SK-N-SH (cell line): ENCODE results near the gene ARL3. TPM values are rescaled to one million over a fixed set of nuclear protein-coding genes. Genes with fewer than 3 reads are reported as not detected.

ENCODE experiments used
- CTCF ChIA-PET: fragments of 300-600, 350-600 bp; formaldehyde crosslinking; extraction: SDS; loops from one replicate; lab custom pipeline; 2021; lab: Yijun Ruan, JAX
- POLR2A ChIA-PET: fragments of 350-600 bp; sonication (Branson Sonifier 250); formaldehyde crosslinking; extraction: SDS; loops from one replicate; lab custom pipeline; 2020; ENCODE audit warnings: antibody characterized with exemption, inconsistent platforms; lab: Yijun Ruan, JAX
- DNase-seq: peaks from one replicate; pipeline ENCODE4 v3.0.0; 2012
- H2AFZ ChIP-seq: fragments of 200-600 bp; sonication (generic); 2 replicates; pipeline ENCODE4 v1.8.1; 2016; ENCODE audit warnings: antibody characterized with exemption, mild to moderate bottlenecking, low read depth
- H3F3A ChIP-seq: fragments of 200-600 bp; sonication (generic); replicated peaks from 2 replicates; pipeline ENCODE3; 2016; ENCODE audit warnings: antibody characterized with exemption, mild to moderate bottlenecking; ENCODE audit not compliant: insufficient read depth
- H3K27ac ChIP-seq, 2 experiments: fragments of 200-500 bp in 1 of 2; fragments of 200-600 bp in 1 of 2; sonication (Bioruptor generic) in 1 of 2; sonication (generic), shearing (Covaris generic) in 1 of 2; 2 replicates each; pipeline versions ENCODE4 v1.5.1 to v1.6.1; 2014 to 2016; ENCODE audit warnings: low read depth in 2 of 2, inconsistent platforms in 1 of 2, low read length in 1 of 2, mild to moderate bottlenecking in 1 of 2, mixed read lengths in 1 of 2
- H3K27me3 ChIP-seq: fragments of 200-600 bp; sonication (generic), shearing (Covaris generic); 2 replicates; pipeline ENCODE4 v1.6.1; 2016; ENCODE audit warnings: mixed run types; ENCODE audit not compliant: insufficient read depth
- H3K36me3 ChIP-seq, 2 experiments: fragments of 200-500 bp in 1 of 2; fragments of 200-600 bp in 1 of 2; sonication (Bioruptor generic) in 1 of 2; sonication (generic) in 1 of 2; replicated peaks in 1 of 2; 2 replicates each; pipeline versions ENCODE3 to v1.5.1; 2014 to 2016; ENCODE audit warnings: low read length in 1 of 2, mild to moderate bottlenecking in 1 of 2; ENCODE audit not compliant: insufficient read depth in 2 of 2, control insufficient read depth in 1 of 2
- H3K4me1 ChIP-seq, 2 experiments: fragments of 200-500 bp in 1 of 2; fragments of 200-600 bp in 1 of 2; sonication (Bioruptor generic) in 1 of 2; sonication (generic), shearing (Covaris generic) in 1 of 2; 2 replicates each; pipeline versions ENCODE4 v1.5.1 to v1.6.1; 2014 to 2016; ENCODE audit warnings: low read depth in 1 of 2, low read length in 1 of 2, mixed run types in 1 of 2; ENCODE audit not compliant: insufficient read depth in 2 of 2, control insufficient read depth in 1 of 2
- H3K4me2 ChIP-seq: fragments of 200-600 bp; sonication (generic), shearing (Covaris generic); 2 replicates; pipeline ENCODE4 v1.6.1; 2017; ENCODE audit warnings: mixed run types
- H3K4me3 ChIP-seq, 2 experiments: fragments of 200-500 bp in 1 of 2; fragments of 200-600 bp in 1 of 2; sonication (Bioruptor generic) in 1 of 2; sonication (generic), shearing (Covaris generic) in 1 of 2; 2 replicates each; pipeline versions ENCODE4 v1.5.1 to v1.8.1; 2014 to 2016; ENCODE audit warnings: low read depth in 2 of 2, inconsistent platforms in 1 of 2, low read length in 1 of 2, mild to moderate bottlenecking in 1 of 2, mixed read lengths in 1 of 2, moderate library complexity in 1 of 2
- H3K79me2 ChIP-seq: fragments of 200-600 bp; sonication (generic); 2 replicates; pipeline ENCODE4 v1.8.1; 2017; ENCODE audit warnings: mild to moderate bottlenecking; ENCODE audit not compliant: insufficient read depth
- H3K9ac ChIP-seq: fragments of 200-600 bp; sonication (generic); 2 replicates; pipeline ENCODE4 v1.6.1; 2017; ENCODE audit warnings: mixed run types
- H3K9me2 ChIP-seq: fragments of 200-600 bp; sonication (generic); 2 replicates; pipeline ENCODE4 v1.6.1; 2017; ENCODE audit warnings: mixed run types
- H3K9me3 ChIP-seq: fragments of 200-600 bp; sonication (generic); 2 replicates; pipeline ENCODE4 v1.6.1; 2017; ENCODE audit warnings: mixed run types, mild to moderate bottlenecking, moderate library complexity
- H4K20me1 ChIP-seq: fragments of 200-600 bp; sonication (generic); 2 replicates; pipeline ENCODE4 v1.6.1; 2017; ENCODE audit warnings: mild to moderate bottlenecking, mixed run types; ENCODE audit not compliant: insufficient read depth
- EZH2phosphoT487 ChIP-seq: fragments of 200-600 bp; sonication (generic); IDR thresholded peaks from 2 replicates; pipeline ENCODE4 v1.6.1; 2017; ENCODE audit warnings: low read depth, mixed run types, mild to moderate bottlenecking, antibody characterized with exemption, moderate library complexity, borderline replicate concordance
- FOXJ3 ChIP-seq: sonication (generic); formaldehyde crosslinking; IDR thresholded peaks from 2 replicates; pipeline ENCODE4 v1.5.1; 2020; ENCODE audit warnings: mild to moderate bottlenecking, missing genetic modification reagents
- GABPA ChIP-seq: IDR thresholded peaks from 2 replicates; pipeline ENCODE4 v1.4.0; 2012; ENCODE audit warnings: low read depth, mild to moderate bottlenecking
- GATA2 ChIP-seq: sonication (generic); formaldehyde crosslinking; IDR thresholded peaks from 2 replicates; pipeline ENCODE4 v1.5.0; 2020; ENCODE audit warnings: mild to moderate bottlenecking, missing genetic modification reagents
- JUND ChIP-seq: IDR thresholded peaks from 2 replicates; pipeline ENCODE4 v1.4.0; 2012
- MAX ChIP-seq: IDR thresholded peaks from 2 replicates; pipeline ENCODE4 v1.4.0; 2012; ENCODE audit warnings: low read depth
- MEF2A ChIP-seq: IDR thresholded peaks from 2 replicates; pipeline ENCODE4 v1.4.0; 2012; ENCODE audit warnings: low read depth, borderline replicate concordance
- MXI1 ChIP-seq: IDR thresholded peaks from 2 replicates; pipeline ENCODE4 v1.6.1; 2012; ENCODE audit warnings: mild to moderate bottlenecking, low read depth, low read length, improper control_type of control experiment
- PBX3 ChIP-seq: IDR thresholded peaks from 2 replicates; pipeline ENCODE4; 2012
- POLR2AphosphoS5 ChIP-seq: IDR thresholded peaks from 2 replicates; pipeline ENCODE4 v1.6.1; 2012; ENCODE audit warnings: low read depth, low read length
- RAD21 ChIP-seq: IDR thresholded peaks from 2 replicates; pipeline ENCODE4 v1.6.1; 2012; ENCODE audit warnings: mild to moderate bottlenecking, low read length
- RCOR1 ChIP-seq: fragments of 150-350 bp; IDR thresholded peaks from 2 replicates; pipeline ENCODE4 v1.6.1; 2017; ENCODE audit warnings: antibody characterized with exemption, low read length
- SIN3A ChIP-seq: IDR thresholded peaks from 2 replicates; pipeline ENCODE4 v1.6.1; 2012; ENCODE audit warnings: low read depth, mild to moderate bottlenecking, low read length, moderate library complexity, borderline replicate concordance
- TAF1 ChIP-seq: IDR thresholded peaks from 2 replicates; pipeline ENCODE4 v1.6.1; 2012; ENCODE audit warnings: low read depth, mild to moderate bottlenecking, low read length, moderate library complexity, borderline replicate concordance
- TEAD4 ChIP-seq: IDR thresholded peaks from 2 replicates; pipeline ENCODE4 v1.4.0; 2012; ENCODE audit warnings: mild to moderate bottlenecking, borderline replicate concordance; ENCODE audit not compliant: insufficient read depth
- USF2 ChIP-seq: fragments of 150-350 bp; IDR thresholded peaks from 2 replicates; pipeline ENCODE4 v1.6.1; 2017; ENCODE audit warnings: antibody characterized with exemption, low read length, low read depth, borderline replicate concordance
- YY1 ChIP-seq: IDR thresholded peaks from 2 replicates; pipeline ENCODE4 v1.4.0; 2012; ENCODE audit warnings: low read depth, mild to moderate bottlenecking
- WGBS: methylation state at CpG from one replicate; pipeline ENCODE4 v1.1.6; 2017; ENCODE audit warnings: low lambda C conversion rate; 5-methylcytosine and 5-hydroxymethylcytosine counted together
- polyA plus RNA-seq, 3 experiments: library from polyadenylated mRNA; depleted of rRNA; stranded (reverse); fragments of >200 nt; gene quantifications; 2 replicates each; pipeline ENCODE4 v1.2.3, GENCODE V29; 2012

The ARL3 gene
- polyA plus RNA-seq, 1 of the 3 experiments (the other 2 are of a cell fraction) = 11.2 TPM

- peak overlapping the region; percentile 96 for H3K4me2 ChIP-seq
- no peaks in the 10 kb centered on the region for H3K27me3 ChIP-seq
- ChIA-PET CTCF (interaction anchor here (0.8 to 4.7 kb wide), 19 partner anchors 8 to 143 kb away, joined by 3 to 56 read pairs (median 8); partner anchors contain the start of genes ACTR1A, ARL3, SFXN2 and SUFU), POLR2A (interaction anchor here (0.6 to 3.5 kb wide), 10 partner anchors 16 to 225 kb away, joined by 3 to 33 read pairs (median 4); partner anchors contain the start of genes ARL3, FBXL15, SFXN2 and WBP1L)
- peaks cover 26% of the 10 kb centered on the region for H3F3A ChIP-seq
- 0% methylated on average over 8 of the region's 12 CpGs for WGBS
- H3K9me2 ChIP-seq = no peaks in the 10 kb centered on the region
- DNase-seq = peak; percentile 57
- peak overlapping the region; percentile 92 to 93 for H3K27ac ChIP-seq
- peak overlapping the region; percentile 56 to 99 for H3K4me3 ChIP-seq
- H3K9ac ChIP-seq = peak overlapping the region; percentile 99
- peaks cover 53% of the 10 kb centered on the region for H4K20me1 ChIP-seq
- H3K79me2 ChIP-seq = peaks cover 74% of the 10 kb centered on the region
- no peaks in the 10 kb centered on the region for H3K9me3 ChIP-seq
- H2AFZ ChIP-seq = no peak overlapping the region
- peaks cover 0 to 4% of the 10 kb centered on the region in 2 experiments for H3K36me3 ChIP-seq
- no peak for TF ChIP-seq POLR2AphosphoS5
- TF ChIP-seq FOXJ3 = no peak
- TF ChIP-seq SIN3A = 0 out of 2 replicates have a peak, but pooled peaks have one; percentile 45
- no peak for TF ChIP-seq JUND
- no peak for TF ChIP-seq RCOR1
- TF ChIP-seq YY1 = peak; percentile 77
- TF ChIP-seq GATA2 = no peak
- 0 out of 2 replicates have a peak, but pooled peaks have one; percentile 7 for TF ChIP-seq TEAD4
- TF ChIP-seq MXI1 = peak; percentile 77
- no peak for TF ChIP-seq RAD21
- TF ChIP-seq TAF1 = no peak
- 0 out of 2 replicates have a peak, but pooled peaks have one; percentile 17 for TF ChIP-seq PBX3
- no peak for TF ChIP-seq EZH2phosphoT487
- no peak for TF ChIP-seq GABPA
- no peak for TF ChIP-seq MEF2A
- TF ChIP-seq USF2 = no peak
- 0 out of 2 replicates have a peak, but pooled peaks have one; percentile 6 for TF ChIP-seq MAX
- H3K4me1 ChIP-seq = peaks cover 28 to 46% of the 10 kb centered on the region in 2 experiments
Observed at GRCh38 chr10:102645388-102645740, 68.8 kb downstream of the ARL3 start.
